Bronchial epithelial cell (primary cell): Measurements from ENCODE around the gene ANKLE2. TPM values are rescaled to one million over a fixed set of nuclear protein-coding genes. Genes with fewer than 3 reads are reported as not detected.
"Not testable (repeated sequence)": the region's sequence is repeated elsewhere in the genome, so short reads cannot be mapped to it uniquely, and the experiment has no call there.

Experiments used
- DNase-seq: peaks from one replicate; pipeline ENCODE4 v3.0.0-alpha.2; 2010; ENCODE audit warnings: low read depth
- FAIRE-seq: peaks from 2 replicates; lab custom pipeline; 2011; peaks lifted over from hg19 to GRCh38; lab: Jason Lieb, UNC
- H3K27me3 ChIP-seq: 2 replicates; pipeline ENCODE4 v1.5.1; 2011; ENCODE audit warnings: low read length; ENCODE audit not compliant: control insufficient read depth, insufficient read depth
- H3K36me3 ChIP-seq: 2 replicates; pipeline ENCODE4 v1.5.1; 2011; ENCODE audit warnings: low read length; ENCODE audit not compliant: control insufficient read depth, insufficient read depth
- H3K4me3 ChIP-seq: 2 replicates; pipeline ENCODE4 v1.5.1; 2011; ENCODE audit warnings: mild to moderate bottlenecking, low read depth, low read length, control low read depth
- CTCF ChIP-seq: IDR thresholded peaks from 2 replicates; pipeline ENCODE4 v1.5.1; 2011; ENCODE audit warnings: mild to moderate bottlenecking, moderate library complexity, low read length, control low read depth, inconsistent platforms; ENCODE audit not compliant: insufficient read depth, severe bottlenecking
- total RNA-seq: library from RNA; depleted of rRNA; stranded (reverse); fragments of >200 nt; gene quantifications from 2 replicates; pipeline ENCODE4 v1.2.1, GENCODE V29; 2014

ANKLE2 gene
- total RNA-seq, 1 donor from 2014 or later, result 71.6 TPM

GRCh38 chr12:132759359-132759758 lies 2.3 kb downstream of the ANKLE2 start:
- FAIRE-seq (no peak), DNase-seq (no peak)
- Histone ChIP-seq H3K27me3 (no peaks in the 10 kb centered on the region), H3K4me3 (no peak overlapping the region), H3K36me3 (peaks cover 8% of the 10 kb centered on the region)
- no peak for TF ChIP-seq CTCF

- H3K4me3 ChIP-seq, DNase-seq, H3K27me3 ChIP-seq, H3K36me3 ChIP-seq, FAIRE-seq: not testable (repeated sequence)
Measured at GRCh38 chr12:132758825-132759224, 2.8 kb downstream of the ANKLE2 start.

- Histone ChIP-seq H3K4me3 (no peak overlapping the region), H3K36me3 (peaks cover 26% of the 10 kb centered on the region), H3K27me3 (no peaks in the 10 kb centered on the region)
- DNase-seq, result no peak
- FAIRE-seq, result no peak
- TF ChIP-seq CTCF, result no peak
Measured at GRCh38 chr12:132754160-132754932, 7.3 kb downstream of the ANKLE2 start.

- FAIRE-seq, result not testable (repeated sequence)
Measured at GRCh38 chr12:132753670-132754069, 8.0 kb downstream of the ANKLE2 start.

GRCh38 chr12:132748319-132748718 lies 13.3 kb downstream of the ANKLE2 start:
- Histone ChIP-seq H3K36me3 (peaks cover 57% of the 10 kb centered on the region), H3K4me3 (no peak overlapping the region), H3K27me3 (no peaks in the 10 kb centered on the region)
- FAIRE-seq, result no peak
- DNase-seq, result no peak
- TF ChIP-seq CTCF, result no peak

More at GRCh38 chr12:132753670-132754069, 8.0 kb downstream of the ANKLE2 start:
- not testable (repeated sequence) for H3K4me3 ChIP-seq, H3K27me3 ChIP-seq, DNase-seq
- H3K36me3 ChIP-seq, result peaks cover 30% of the 10 kb centered on the region

- Histone ChIP-seq H3K27me3 (no peaks in the 10 kb centered on the region), H3K4me3 (no peak overlapping the region), H3K36me3 (peaks cover 55% of the 10 kb centered on the region)
- no peak for DNase-seq
- FAIRE-seq, result no peak
- no peak for TF ChIP-seq CTCF
Measured at GRCh38 chr12:132747896-132748295, 13.7 kb downstream of the ANKLE2 start.

- Histone ChIP-seq H3K36me3 (peaks cover 59% of the 10 kb centered on the region), H3K4me3 (no peak overlapping the region), H3K27me3 (no peaks in the 10 kb centered on the region)
- FAIRE-seq, result no peak
- no peak for TF ChIP-seq CTCF
- no peak for DNase-seq
Measured at GRCh38 chr12:132747395-132747794, 14.2 kb downstream of the ANKLE2 start.
